GM19438 (cell line): ENCODE data around the gene ZFYVE28.
"Not testable (repeated sequence)": the region's sequence is repeated elsewhere in the genome, so short reads cannot be mapped to it uniquely, and the experiment has no call there.

Experiments
- ATAC-seq: cut with Tn5 transposase; IDR thresholded peaks from one replicate; pipeline ENCODE4 v1.9.1; 2021; ENCODE audit warnings: low read depth; ENCODE audit not compliant: unreplicated experiment

ZFYVE28 gene

DNA sequence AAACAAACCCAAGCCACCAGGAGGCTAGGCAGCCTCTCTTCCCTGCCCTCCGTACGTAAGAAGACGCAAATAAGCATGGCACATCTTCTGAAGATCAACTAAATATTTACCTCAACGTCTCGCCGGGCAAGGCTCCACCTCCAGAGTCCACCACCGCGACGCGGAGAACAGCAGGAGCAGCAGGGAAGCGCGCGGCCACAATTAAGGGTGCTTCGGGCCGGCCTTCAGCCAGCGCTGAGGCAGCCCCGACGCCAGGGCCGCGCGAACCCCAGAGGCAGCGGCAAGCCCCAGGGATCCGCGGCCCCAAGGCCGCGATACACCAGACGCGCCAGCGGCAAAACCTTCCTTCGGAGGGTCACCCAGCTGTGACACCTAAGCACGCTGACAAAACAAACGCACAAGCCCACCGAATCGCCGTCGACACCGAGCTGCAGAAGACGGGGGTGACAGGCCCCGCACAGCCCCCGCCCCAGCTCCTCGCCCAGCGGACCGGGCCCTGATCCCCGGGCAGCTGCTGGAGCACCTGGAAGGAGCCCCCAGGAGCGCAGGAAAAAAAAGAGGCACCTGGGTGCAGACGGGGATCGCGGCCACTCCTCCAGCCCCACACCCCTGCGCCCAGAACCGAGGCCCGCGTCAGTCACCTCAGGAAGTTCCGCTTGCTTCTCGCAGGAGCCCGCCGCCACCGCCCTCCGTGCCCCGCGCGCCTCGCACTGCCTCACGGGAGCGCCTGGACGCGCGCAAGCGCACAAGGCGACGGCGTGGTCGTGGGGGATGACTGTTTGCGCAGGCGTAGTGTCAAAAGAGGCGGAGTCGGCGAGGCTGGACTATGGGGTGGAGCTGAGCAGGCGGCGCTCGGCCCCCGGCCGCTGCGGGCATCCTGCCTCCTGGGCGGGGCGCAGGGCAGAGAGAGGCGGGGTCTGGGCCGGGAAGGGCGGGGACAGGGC lies 176.8 kb downstream of the ZFYVE28 start, which contains the start of the genes HAUS3 and POLN:
HAUS3 (minus strand) TSS at position 712 of the 944 bp plus-strand sequence. CDS start 1,175 bp downstream, outside the sequence.
POLN (minus strand) TSS at position 712 of the 944 bp plus-strand sequence. CDS start 12,890 bp downstream, outside the sequence.
- peak; percentile 83 for ATAC-seq

DNA sequence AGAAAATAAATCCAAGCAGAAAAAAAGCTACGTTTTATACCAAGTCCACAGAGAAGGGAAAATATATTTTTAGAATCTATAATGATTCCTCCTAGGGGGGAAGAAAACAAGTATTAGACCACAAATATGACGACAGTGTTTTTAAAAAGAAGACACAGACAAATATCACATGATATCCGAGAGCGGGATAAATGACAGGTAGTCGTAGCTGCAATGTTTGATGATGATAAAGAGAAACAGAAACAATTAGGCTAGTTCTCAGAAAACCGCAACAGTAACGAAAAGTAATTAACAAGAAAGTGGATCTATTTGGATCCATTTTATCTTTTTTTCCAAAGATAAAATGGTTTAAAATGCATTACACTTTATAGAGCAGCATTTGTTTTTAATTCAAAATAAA lies 177.4 kb downstream of the ZFYVE28 start:
- no peak for ATAC-seq

DNA sequence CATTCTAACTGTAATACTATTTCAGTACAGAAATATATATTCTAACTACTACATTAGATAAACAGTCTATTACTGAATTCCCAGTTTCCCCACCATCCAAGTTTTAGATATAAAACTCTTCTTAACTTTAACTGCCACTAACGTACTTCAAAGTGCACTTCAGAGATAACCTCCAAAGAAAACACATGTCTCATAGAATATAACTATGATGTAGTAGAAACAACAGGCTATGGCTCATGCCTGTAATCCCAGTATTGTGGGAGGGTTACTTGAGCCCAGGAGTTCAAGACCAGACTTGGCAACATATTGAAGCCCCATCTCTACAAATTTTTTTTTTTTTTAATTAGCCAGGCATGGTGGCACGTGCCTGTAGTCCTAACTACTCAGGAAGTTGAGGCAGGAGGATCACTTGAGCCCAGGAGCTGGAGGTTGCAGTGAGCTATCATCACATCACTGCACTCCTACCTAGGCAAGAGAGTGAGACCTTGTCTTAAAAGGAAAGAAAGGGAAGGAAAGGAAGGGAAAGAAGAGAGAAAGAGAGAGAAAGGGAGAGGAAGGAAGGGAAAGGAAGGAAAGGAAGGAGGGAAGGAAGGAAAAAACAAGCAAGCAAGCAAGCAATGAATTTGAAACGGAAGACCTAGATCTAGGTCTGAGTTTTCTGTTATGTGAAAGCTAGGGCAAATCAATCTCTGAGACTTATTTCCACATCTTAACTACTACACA lies 181.3 kb downstream of the ZFYVE28 start:
- no peak for ATAC-seq

DNA sequence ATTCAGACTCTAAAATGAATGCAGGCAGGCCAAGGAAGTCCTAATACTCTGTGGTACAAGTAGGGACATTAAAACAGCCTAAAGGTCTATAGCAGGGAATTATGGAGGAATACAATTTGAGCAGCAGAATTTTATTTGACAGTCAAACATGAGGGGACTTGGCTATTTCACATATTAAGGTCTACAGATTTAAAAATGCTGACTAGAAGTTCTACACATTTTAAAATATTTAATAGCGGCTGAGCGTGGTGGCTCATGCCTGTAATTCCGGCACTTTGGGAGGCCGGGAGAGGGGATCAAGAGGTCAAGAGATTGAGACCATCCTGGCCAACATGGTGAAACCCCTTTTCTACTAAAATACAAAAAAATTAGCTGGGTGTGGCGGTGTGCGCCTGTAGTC lies 187.4 kb downstream of the ZFYVE28 start:
- ATAC-seq: no peak

DNA sequence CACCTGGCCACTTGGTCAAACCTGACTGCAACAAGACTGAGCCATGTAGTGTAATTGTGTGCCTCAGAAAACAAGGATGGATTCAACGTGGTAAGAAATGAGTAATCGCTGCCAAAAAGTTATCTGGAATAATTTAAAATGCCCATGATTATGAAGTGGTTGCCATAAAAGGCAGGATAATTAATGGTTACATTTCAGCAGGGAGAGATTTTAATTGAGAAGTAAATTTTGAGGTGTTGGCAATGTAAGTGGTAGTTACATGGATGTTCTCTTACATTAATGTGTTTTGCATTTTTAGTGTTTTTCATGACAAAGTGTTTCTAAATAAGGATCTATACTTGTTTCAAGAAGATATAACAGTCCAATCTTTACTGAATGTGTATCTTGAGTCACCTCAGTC lies 192.2 kb downstream of the ZFYVE28 start:
- no peak for ATAC-seq

DNA sequence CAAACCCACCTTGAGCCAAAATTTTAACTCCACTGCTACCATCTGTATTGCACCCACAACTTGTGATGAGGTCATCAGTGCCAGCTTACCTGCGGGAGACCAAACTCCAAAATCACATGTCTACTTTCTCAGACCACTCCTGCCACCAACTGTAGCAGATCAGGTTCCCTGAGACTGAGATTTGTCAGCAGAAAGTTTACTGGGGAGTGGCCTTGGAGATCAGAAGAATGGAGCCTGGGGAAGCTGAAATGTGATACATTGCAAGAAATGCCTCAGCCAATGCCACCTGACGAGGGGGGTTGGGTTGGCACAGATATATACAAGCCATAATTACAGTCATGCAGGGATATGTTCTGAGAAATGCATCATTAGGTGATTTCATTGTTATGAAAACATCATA lies 195.6 kb downstream of the ZFYVE28 start:
- no peak for ATAC-seq

DNA sequence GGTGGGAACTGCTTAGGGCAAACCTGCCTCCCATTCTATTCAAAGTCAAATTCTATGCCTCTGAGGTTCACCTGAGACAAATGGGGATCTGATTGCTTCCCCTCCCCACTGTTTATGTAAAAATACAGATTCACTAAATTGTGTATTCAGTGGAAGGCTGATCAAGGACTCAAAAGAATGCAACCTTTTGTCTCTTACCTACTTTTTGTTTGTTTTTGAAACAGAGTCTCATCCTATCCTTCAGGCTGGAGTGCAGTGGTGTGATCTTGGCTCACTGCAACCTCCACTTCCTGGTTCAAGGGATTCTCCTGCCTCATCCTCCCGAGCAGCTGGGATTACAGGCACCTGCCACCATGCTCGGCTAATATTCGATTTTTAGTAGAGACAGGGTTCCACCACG lies 197.1 kb downstream of the ZFYVE28 start:
- not testable (repeated sequence) for ATAC-seq

DNA sequence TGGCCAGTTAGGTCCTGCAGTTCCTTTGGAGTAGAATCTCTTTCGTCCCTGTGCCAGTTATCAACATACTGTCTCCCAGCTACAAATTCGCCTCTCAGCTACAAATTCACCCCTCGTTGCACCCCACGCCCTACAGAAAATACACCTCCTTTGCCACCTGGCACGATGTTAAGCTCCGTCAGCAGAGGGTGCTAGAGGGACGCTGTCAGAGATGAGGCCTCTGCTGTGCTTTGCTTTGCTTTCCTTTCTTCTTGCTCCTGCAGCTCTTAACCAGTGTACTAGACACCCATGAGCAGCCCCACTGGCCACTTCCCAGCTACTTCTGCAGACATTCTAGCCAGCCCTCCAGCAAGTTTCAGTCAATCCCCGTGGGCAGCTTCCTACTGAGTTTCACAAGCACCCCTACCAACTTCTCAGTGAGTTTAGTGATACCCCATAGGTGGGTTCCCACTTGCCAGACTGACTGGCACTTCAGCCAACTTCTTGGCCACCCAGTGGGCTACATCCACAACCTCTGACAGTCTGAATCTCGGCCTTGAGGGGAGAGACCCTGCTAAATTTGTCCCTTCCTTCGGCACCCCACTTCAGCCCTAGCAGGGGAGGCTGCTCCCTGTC lies 198.3 kb downstream of the ZFYVE28 start:
- no peak for ATAC-seq
